ENCODE measurements around the gene ZMAT5. TPM values are rescaled to one million over a fixed set of nuclear protein-coding genes. Genes with fewer than 3 reads are reported as not detected.

ZMAT5 gene
- total RNA-seq, 4 donors from 2014 or later: 16.2 to 40.1 (median 24.3) TPM

DNA sequence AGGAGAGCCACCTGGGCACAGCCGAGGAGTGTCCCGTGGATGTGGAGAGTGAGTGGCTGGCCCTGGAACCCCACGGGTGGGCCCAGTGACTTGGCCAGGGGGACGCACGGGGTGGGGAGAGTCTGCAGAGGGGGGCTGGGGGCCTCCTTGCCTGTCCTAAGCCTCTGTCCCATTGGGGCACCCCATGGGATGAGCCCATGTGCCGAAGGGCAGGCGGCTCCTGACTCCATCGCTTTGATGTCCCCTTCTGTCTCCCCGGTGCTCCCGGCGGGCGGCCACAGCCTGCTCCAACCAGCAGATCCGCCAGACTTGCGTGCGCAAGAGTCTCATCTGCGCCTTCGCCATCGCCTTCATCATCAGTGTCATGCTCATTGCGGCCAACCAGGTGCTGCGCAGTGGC is 37.6 kb downstream of the ZMAT5 start:
- TF ChIP-seq POLR2A (IDR thresholded peaks at IDR 0.05): no peak
- TF ChIP-seq, protein P1, sequence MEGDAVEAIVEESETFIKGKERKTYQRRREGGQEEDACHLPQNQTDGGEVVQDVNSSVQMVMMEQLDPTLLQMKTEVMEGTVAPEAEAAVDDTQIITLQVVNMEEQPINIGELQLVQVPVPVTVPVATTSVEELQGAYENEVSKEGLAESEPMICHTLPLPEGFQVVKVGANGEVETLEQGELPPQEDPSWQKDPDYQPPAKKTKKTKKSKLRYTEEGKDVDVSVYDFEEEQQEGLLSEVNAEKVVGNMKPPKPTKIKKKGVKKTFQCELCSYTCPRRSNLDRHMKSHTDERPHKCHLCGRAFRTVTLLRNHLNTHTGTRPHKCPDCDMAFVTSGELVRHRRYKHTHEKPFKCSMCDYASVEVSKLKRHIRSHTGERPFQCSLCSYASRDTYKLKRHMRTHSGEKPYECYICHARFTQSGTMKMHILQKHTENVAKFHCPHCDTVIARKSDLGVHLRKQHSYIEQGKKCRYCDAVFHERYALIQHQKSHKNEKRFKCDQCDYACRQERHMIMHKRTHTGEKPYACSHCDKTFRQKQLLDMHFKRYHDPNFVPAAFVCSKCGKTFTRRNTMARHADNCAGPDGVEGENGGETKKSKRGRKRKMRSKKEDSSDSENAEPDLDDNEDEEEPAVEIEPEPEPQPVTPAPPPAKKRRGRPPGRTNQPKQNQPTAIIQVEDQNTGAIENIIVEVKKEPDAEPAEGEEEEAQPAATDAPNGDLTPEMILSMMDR (IDR thresholded peaks at IDR 0.05): no peak
- intact Hi-C loops (cut with DNase I): no loop called here
- Histone ChIP-seq H3K36me3 (no peaks in the 10 kb centered on the region), H3K9me3 (no peaks in the 10 kb centered on the region), H3K4me1 (no peaks in the 10 kb centered on the region), H3K4me3 (replicated peaks in 1 of 3) (no peak overlapping the region), H3K27me3 (no peaks in the 10 kb centered on the region), H3K27ac (no peak overlapping the region)
- 95 to 100% methylated on average over 1 to 20 of the region's 20 CpGs for WGBS, 2 donors
- DNase-seq: no peak

DNA sequence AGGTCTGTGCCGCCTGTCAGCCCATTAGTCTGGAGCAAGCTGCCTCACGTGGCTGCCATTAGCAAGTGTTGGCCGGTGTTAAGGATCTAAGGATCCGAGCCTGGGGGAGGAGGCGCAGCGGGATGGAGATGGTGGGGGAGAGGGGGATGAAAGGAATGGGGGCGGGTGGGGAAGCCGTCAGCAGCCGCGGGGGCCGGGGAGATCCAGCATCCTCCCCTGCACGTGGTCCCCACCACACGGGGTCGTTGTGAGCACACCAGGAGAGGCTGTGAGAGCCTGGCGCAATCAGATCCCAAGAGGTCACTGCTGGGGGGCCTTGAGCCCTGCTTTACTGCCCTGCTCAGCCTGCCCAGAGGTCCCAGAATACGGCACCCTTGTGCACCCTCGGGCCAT is 39.7 kb downstream of the ZMAT5 start:
- H3K4me3 ChIP-seq (replicated peaks in 1 of 3): no peak overlapping the region
- H3K36me3 ChIP-seq: no peaks in the 10 kb centered on the region
- intact Hi-C loops (cut with DNase I): no loop called here
- no peak for TF ChIP-seq POLR2A (IDR thresholded peaks at IDR 0.05)
- TF ChIP-seq, protein P1 (IDR thresholded peaks at IDR 0.05): peak in 2 of 6 experiments; percentile 11 to 41
- H3K9me3 ChIP-seq: no peaks in the 10 kb centered on the region
- WGBS, 2 donors: 0 to 8% methylated on average over 5 to 10 of the region's 17 CpGs
- peak; percentile 32 to 41 for DNase-seq
- H3K4me1 ChIP-seq: no peaks in the 10 kb centered on the region
- H3K27me3 ChIP-seq: no peaks in the 10 kb centered on the region
- no peak overlapping the region for H3K27ac ChIP-seq

DNA sequence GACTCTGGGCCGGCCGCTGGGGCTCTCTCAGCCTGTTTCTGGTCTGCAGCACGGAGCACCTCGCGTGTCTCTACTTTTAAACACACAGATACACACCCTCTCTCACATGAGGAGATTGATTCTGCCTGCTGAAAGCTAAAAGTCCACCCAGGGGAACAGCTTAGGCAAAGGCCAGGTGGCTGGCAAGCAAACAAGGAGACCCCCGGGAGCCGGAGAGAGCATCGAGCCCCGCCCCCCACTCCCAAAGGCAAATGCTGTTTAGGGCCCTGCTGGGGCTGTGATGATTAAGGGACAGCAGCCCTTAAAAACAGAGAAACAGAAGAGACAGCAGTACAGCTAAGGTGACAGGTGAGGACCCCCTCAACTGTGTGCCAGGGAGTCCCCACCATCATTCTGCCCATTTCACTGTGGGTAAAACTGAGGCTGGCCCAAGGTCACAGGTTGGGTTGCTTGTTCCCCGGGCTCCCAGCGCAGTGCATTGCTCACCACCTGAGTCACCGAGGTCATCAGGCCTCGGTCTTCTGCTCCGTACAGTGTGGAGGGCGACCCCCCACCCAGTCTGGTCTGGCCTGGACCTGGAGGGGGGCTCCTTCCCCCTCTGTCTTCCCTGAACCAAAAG is 40.2 kb downstream of the ZMAT5 start:
- intact Hi-C loops (cut with DNase I): no loop called here
- TF ChIP-seq, protein P1 (IDR thresholded peaks at IDR 0.05): no peak
- no peak for TF ChIP-seq POLR2A (IDR thresholded peaks at IDR 0.05)
- Histone ChIP-seq H3K4me1 (no peaks in the 10 kb centered on the region), H3K9me3 (no peaks in the 10 kb centered on the region), H3K27ac (no peak overlapping the region), H3K4me3 (replicated peaks in 1 of 3) (no peak overlapping the region), H3K27me3 (no peaks in the 10 kb centered on the region), H3K36me3 (no peaks in the 10 kb centered on the region)
- WGBS, 2 donors: 46 to 54% methylated on average over 8 to 12 of the region's 15 CpGs
- no peak for DNase-seq

DNA sequence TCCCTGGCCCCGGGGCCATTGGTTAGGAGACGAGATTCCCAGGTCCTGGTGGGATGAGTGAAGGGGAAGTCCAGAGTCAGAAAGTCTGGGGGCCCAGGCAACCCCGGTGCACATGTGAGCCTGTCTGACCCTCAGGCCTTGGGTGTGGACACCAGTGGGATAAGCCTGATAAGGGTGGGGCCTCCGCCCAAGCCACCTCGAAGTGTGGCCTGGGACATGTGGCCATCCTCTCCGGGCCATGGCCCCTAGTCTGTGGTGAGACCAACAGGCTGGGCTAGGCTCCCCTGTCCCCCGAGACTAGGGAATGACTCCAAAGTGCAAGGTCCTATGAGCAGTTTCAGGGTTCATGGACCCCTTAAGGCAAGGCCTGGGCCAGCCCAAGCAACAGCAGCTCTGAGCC is 40.7 kb downstream of the ZMAT5 start:
- DNase-seq: no peak
- Histone ChIP-seq H3K36me3 (no peaks in the 10 kb centered on the region), H3K27ac (no peak overlapping the region), H3K4me3 (replicated peaks in 1 of 3) (no peak overlapping the region), H3K9me3 (no peaks in the 10 kb centered on the region), H3K4me1 (no peaks in the 10 kb centered on the region), H3K27me3 (no peaks in the 10 kb centered on the region)
- intact Hi-C loops (cut with DNase I): no loop called here
- TF ChIP-seq, protein P1 (IDR thresholded peaks at IDR 0.05): no peak
- no peak for TF ChIP-seq POLR2A (IDR thresholded peaks at IDR 0.05)
- 79 to 80% methylated on average over 1 to 7 of the region's 7 CpGs for WGBS, 2 donors

DNA sequence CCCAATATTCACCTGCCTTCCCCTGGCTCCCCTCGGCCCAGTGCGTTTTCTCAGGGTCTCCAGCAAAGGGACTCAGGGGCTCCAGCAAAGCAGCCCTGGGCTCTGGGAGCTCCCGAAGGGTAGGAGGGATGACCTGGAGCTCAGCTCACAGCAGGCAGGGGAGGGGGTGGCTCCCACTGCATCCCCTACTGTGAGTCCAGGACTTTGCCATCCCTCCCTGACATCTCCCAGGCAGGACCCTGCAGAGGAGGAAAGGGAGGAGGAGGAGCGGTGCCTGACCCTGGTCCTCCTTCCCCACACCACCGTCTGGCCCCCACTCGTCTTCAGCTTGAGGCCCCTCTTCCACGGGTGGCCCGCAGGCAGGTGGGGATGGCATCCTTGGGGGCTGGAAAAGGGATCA is 42.0 kb downstream of the ZMAT5 start:
- Histone ChIP-seq H3K4me3 (replicated peaks in 1 of 3) (no peak overlapping the region), H3K36me3 (no peaks in the 10 kb centered on the region), H3K27me3 (no peaks in the 10 kb centered on the region), H3K27ac (no peak overlapping the region), H3K4me1 (peaks cover 0 to 9% of the 10 kb centered on the region in 2 donors), H3K9me3 (no peaks in the 10 kb centered on the region)
- TF ChIP-seq, protein P1 (IDR thresholded peaks at IDR 0.05): no peak
- no peak for TF ChIP-seq POLR2A (IDR thresholded peaks at IDR 0.05)
- WGBS, 2 donors: 65 to 70% methylated on average over 5 to 8 of the region's 8 CpGs
- intact Hi-C loops (cut with DNase I): no loop called here
- DNase-seq: no peak
